GM18870 (cell line): ENCODE results near the gene TMEM247.

Experiments used
- ATAC-seq: cut with Tn5 transposase; IDR thresholded peaks from one replicate; pipeline ENCODE4 v1.9.1; 2021; ENCODE audit warnings: moderate library complexity; ENCODE audit not compliant: unreplicated experiment

Gene TMEM247

DNA sequence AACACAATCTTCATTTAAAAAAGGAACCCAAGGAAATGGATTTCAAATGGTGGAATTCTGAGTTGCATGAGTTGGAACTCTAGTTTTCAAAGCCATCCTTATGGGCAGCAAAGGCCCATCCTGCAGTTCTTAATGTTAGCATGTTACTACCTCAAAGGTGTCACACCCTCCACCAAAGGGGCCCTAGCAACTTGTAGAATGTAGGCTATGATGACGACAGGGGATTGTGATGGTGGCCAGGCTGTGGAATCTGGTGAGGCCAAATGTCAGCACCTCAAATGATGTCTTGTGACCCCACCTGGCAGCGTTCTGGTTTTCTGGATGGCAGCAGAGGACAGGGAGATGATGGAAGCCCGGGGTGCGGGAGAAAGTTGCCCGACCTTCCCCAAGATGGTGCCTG, at the start of gene TMEM247:
Gene TMEM247, plus strand, starts transcription at position 301 of the 400 bp plus-strand sequence.
- no peak for ATAC-seq

DNA sequence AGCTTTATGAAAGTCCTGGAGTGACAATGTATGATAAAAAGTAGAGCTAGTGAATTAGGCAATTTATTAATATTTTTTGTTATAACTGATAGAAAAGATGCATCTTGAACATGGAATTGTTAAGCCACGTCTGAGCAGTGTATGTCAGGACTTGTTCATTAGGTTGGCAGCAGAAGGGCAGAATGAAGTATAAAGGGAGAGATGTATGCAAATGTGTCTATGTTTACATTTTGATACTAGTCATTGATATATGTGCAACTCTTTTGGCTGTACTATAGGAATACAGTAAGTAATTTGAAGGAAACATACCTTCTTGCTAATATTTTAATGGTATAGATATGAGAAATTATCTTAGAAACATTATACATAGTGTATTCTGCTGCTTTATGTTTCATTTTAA, 49.0 kb upstream of the TMEM247 start:
- no peak for ATAC-seq

GRCh38 chr2:46430992-46431391, 48.4 kb upstream of the TMEM247 start:
- ATAC-seq = no peak

- ATAC-seq = no peak
Measured at GRCh38 chr2:46431481-46432235, 47.7 kb upstream of the TMEM247 start.

GRCh38 chr2:46434851-46435273, 44.5 kb upstream of the TMEM247 start:
- no peak for ATAC-seq

- ATAC-seq = no peak
Measured at GRCh38 chr2:46435353-46435752, 44.0 kb upstream of the TMEM247 start.

DNA sequence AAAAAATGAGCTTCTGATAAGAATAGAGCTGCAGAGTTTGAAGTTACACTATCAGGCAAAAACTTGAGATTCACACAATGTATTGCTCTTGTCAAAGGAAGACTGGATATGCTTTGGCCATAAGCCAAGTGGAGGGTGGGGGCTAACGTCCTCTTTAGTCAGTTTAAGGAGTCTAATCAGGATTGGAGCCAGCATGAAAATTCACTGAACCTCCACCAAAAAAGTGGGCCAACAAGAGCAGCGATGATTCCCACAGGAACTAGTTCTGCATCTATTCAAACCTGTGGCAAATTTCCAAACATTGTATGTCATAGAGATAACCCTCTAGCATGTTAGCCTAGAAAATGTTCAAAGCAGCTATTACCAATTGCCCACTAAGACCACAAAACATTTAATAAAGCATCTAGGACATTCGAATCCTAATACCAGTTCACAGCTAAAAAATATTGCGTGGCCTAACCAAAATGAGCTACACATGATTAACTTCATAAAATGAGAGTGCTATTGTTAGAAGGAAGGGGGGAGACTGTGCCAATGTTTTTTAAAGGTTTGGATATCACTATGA, 43.5 kb upstream of the TMEM247 start:
- ATAC-seq = no peak

DNA sequence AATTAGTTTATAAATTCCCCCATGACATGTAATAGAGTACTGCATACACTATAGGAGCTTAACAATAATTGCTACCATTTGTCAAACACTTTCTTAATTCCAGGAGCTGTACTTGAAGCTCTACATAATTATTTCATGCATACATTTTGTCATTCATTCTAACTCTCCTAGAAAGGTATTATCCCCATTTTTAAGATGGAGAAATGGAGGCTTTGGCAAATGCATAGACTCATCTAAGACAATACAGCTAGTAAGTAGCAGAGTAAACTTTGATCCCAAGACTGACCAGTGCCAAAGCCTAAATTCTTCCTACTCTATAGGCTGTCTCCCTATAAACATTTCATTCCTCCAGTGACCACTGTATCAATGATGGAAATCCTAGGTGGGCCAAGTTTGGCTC, 42.6 kb upstream of the TMEM247 start:
- no peak for ATAC-seq

- no peak for ATAC-seq
Measured at GRCh38 chr2:46438102-46438501, 41.3 kb upstream of the TMEM247 start.

DNA sequence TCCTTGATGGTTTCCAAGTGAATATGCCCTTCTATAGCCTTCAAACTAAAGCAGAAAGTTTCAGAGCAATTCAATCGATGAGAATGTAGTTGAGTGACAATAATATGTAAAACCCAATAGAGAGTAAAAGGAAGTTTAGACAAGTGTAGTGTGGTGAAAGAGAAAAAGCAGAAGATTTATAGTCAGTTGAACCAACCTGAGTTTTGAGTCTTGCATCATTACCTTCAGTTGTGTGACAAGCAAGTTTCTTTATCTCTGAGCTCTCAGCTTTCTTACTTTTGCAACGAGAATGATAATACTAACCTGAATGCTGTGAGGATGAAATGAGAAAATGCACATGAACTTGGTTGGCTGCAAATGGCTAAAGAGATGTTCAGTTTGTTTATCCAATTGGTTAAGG, 40.6 kb upstream of the TMEM247 start:
- ATAC-seq = no peak

- ATAC-seq = no peak
Measured at GRCh38 chr2:46439582-46439981, 39.8 kb upstream of the TMEM247 start.

- no peak for ATAC-seq
Measured at GRCh38 chr2:46441838-46442712, 37.3 kb upstream of the TMEM247 start.

- no peak for ATAC-seq
Measured at GRCh38 chr2:46444732-46445131, 34.6 kb upstream of the TMEM247 start.

DNA sequence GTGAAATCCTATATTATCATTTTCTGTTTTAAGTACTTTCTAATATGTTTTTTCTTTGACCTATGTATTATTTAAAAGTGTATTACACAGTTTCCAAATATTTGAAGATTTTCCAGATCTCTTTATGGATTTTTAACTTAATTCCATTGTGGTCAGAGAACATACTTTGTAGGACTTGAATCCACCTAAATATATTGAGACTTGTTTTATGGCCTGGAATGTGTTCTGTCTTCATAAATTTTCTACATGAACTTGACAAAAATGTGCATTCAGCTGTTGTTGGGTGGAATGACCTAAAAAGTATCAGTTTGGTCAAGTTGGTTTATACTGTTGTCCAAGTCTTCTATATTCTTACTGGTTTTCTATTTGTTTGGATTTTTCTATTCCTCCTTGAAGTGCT, 33.8 kb upstream of the TMEM247 start:
- ATAC-seq = no peak

DNA sequence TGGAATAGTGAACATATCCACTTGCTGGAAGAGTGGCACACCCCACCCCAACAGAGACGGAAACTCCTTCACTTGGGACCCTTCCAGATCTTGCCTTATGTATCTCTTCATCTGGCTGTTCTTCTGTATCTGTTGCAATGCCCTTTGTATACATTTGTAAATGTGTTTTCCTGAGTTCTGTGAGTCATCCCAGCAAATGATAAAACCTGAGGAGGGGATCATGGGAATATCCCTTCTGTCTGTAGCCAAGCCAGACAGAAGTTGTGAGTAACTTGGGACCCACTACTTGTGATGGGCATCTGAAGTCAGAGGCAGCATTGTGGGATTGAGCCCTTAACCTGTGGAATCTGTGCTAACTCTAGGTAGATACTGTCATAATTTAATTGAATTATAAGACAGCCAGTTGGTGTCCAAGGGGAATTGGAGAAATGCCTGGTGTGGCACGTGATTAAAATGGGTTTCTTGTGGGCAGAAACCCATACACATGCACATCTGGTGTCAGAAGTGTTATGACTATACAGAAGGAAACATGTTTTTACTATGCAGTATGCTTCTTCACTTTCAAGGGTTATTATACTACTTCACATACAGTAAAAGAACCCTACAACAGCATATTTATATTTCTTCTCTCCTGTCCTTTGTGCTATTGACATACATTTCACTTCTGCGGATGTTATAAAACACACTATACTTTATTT, 32.3 kb upstream of the TMEM247 start:
- no peak for ATAC-seq

GRCh38 chr2:46447649-46448048, 31.7 kb upstream of the TMEM247 start:
- ATAC-seq = no peak

DNA sequence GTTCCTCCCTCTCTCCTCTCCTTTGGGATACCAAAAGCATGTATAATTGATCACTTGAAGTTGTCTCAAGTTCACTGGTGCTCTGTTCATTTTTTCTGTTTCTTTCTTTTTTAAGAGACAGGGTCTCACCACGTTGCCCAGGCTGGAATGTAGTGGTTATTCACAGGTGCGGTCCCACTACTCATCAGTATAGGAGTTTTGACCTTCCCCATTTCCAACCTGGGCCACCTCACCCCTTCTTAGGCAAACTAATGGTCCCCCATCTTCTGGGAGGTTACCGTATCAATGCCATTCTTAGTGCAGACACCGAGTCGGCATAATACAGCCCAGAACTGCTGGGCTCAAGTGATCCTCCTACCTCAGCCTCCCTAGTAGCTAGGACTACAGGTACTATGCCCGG, 31.3 kb upstream of the TMEM247 start:
- no peak for ATAC-seq

- ATAC-seq = no peak
Measured at GRCh38 chr2:46448641-46449040, 30.7 kb upstream of the TMEM247 start.

GRCh38 chr2:46449700-46450099, 29.7 kb upstream of the TMEM247 start:
- no peak for ATAC-seq

GRCh38 chr2:46451131-46451711, 28.1 kb upstream of the TMEM247 start:
- no peak for ATAC-seq

GRCh38 chr2:46456789-46457188, 22.6 kb upstream of the TMEM247 start:
- ATAC-seq = no peak
